Transverse colon (tissue), 4 donors: Measurements from ENCODE around the gene CCDC7. TPM values are rescaled to one million over a fixed set of nuclear protein-coding genes. Genes with fewer than 3 reads are reported as not detected.

Experiments
- DNase-seq: peaks from one replicate; pipeline ENCODE4 v3.0.0-alpha.2; 2019
- H3K27ac ChIP-seq, 4 donors: fragments of 200-600 bp; sonication (generic); 2 replicates each; pipeline ENCODE4 v1.5.1; 2016 to 2018; ENCODE audit warnings: inconsistent platforms in 4 of 4
- H3K27me3 ChIP-seq: fragments of 200-600 bp; sonication (generic); 2 replicates; pipeline ENCODE4 v1.5.1; 2017; ENCODE audit warnings: inconsistent platforms
- H3K36me3 ChIP-seq, 4 donors: fragments of 200-600 bp; sonication (generic); 2 replicates each; pipeline ENCODE4 v1.5.1; 2017 to 2019; ENCODE audit warnings: inconsistent platforms in 4 of 4
- H3K4me1 ChIP-seq, 4 donors: fragments of 200-600 bp; sonication (generic); 2 replicates each; pipeline ENCODE4 v1.5.1; 2017 to 2020; ENCODE audit warnings: inconsistent platforms in 4 of 4
- H3K4me3 ChIP-seq, 4 donors: fragments of 200-600 bp; sonication (generic); 1 replicate in 1 of 4; 2 replicates in 3 of 4; pipeline versions ENCODE4 v1.5.1 to v1.6.1; 2017 to 2019; ENCODE audit warnings: inconsistent platforms in 4 of 4
- H3K9me3 ChIP-seq, 2 donors: fragments of 200-600 bp; sonication (generic); 2 replicates each; pipeline ENCODE4 v1.5.1; 2017 to 2019; ENCODE audit warnings: inconsistent platforms in 2 of 2
- CTCF ChIP-seq, 5 experiments: fragments of 200-600 bp in 3 of 5; fragments of 450-650 bp in 2 of 5; sonication (generic) in 3 of 5; IDR thresholded peaks; 1 replicate in 2 of 5; 2 replicates in 3 of 5; pipeline ENCODE4 v1.5.1; 2016 to 2017; ENCODE audit warnings: antibody characterized with exemption in 5 of 5, inconsistent platforms in 3 of 5, mild to moderate bottlenecking in 2 of 5, moderate library complexity in 1 of 5
- EP300 ChIP-seq: sonication (generic); formaldehyde crosslinking; IDR thresholded peaks from one replicate; pipeline ENCODE4 v1.6.1; 2017; ENCODE audit warnings: antibody characterized with exemption, low read depth
- POLR2A ChIP-seq: fragments of 450-650 bp; IDR thresholded peaks from one replicate; pipeline ENCODE4 v1.6.1; 2016; ENCODE audit warnings: antibody characterized with exemption, mild to moderate bottlenecking, moderate library complexity
- POLR2AphosphoS5 ChIP-seq, 3 donors: sonication (generic); formaldehyde crosslinking; IDR thresholded peaks; one replicate each; pipeline ENCODE4 v1.6.1; 2016; ENCODE audit warnings: antibody characterized with exemption in 3 of 3
- WGBS, 2 donors: methylation state at CpG; one replicate each; pipeline ENCODE4 v1.1.5; 2018; ENCODE audit warnings: low coverage in 1 of 2; 5-methylcytosine and 5-hydroxymethylcytosine counted together
- in situ Hi-C, 4 donors: fragments of 200-750 bp; cut with MboI; loops; one replicate each; pipeline versions ENCODE4 v1.15.0 to v1.15.1; 2017; ENCODE audit warnings: low sequenced_read_pairs in 3 of 4, low pct_ligation_motif_present in 1 of 4, low pct_unique_long_range_greater_than_20kb in 1 of 4
- intact Hi-C: fragments of 100-400 bp; cut with DNase I; formaldehyde crosslinking; loops from one replicate; pipeline ENCODE4 v1.15.1; 2023; ENCODE audit warnings: low total_unique reads
- total RNA-seq, 4 donors: library from RNA; depleted of rRNA; stranded (reverse); fragments of >200 nt; gene quantifications; one replicate each; pipeline ENCODE4 v1.1.0, GENCODE V29; 2016

CCDC7 gene
- total RNA-seq, 4 donors from 2014 or later = 4.8 to 17.6 (median 13.3) TPM

GRCh38 chr10:32887481-32887880 is 441.5 kb downstream of the CCDC7 start:
- no peak overlapping the region for H3K27ac ChIP-seq
- H3K36me3 ChIP-seq = no peaks in the 10 kb centered on the region
- intact Hi-C loops = no loop called here
- no peak overlapping the region for H3K4me3 ChIP-seq
- TF ChIP-seq POLR2AphosphoS5 (IDR thresholded peaks at IDR 0.05) (no peak), EP300 (no peak), POLR2A (no peak), CTCF (IDR thresholded peaks at IDR 0.05) (no peak)
- H3K27me3 ChIP-seq = no peaks in the 10 kb centered on the region
- H3K4me1 ChIP-seq = no peaks in the 10 kb centered on the region
- 82 to 100% methylated on average over 1 to 7 of the region's 7 CpGs for WGBS, 2 donors
- DNase-seq = no peak
- in situ Hi-C loops = no loop called here
- no peaks in the 10 kb centered on the region for H3K9me3 ChIP-seq

- no peaks in the 10 kb centered on the region for H3K4me1 ChIP-seq
- in situ Hi-C loops = no loop called here
- 90 to 94% methylated on average over 6 to 11 of the region's 11 CpGs for WGBS, 2 donors
These were observed 442.4 kb downstream of the CCDC7 start for GRCh38 chr10:32888161-32888927.

GRCh38 chr10:32889631-32890212 is 443.8 kb downstream of the CCDC7 start:
- no peaks in the 10 kb centered on the region for H3K36me3 ChIP-seq
- WGBS, 2 donors = 96 to 100% methylated on average over 1 of the region's 1 CpG
- H3K27me3 ChIP-seq = no peaks in the 10 kb centered on the region
- H3K9me3 ChIP-seq = no peaks in the 10 kb centered on the region
- TF ChIP-seq POLR2A (no peak), EP300 (no peak), CTCF (IDR thresholded peaks at IDR 0.05) (no peak), POLR2AphosphoS5 (IDR thresholded peaks at IDR 0.05) (no peak)
- no peak overlapping the region for H3K27ac ChIP-seq
- in situ Hi-C loops (no loop called here), intact Hi-C loops (loop anchor here (5.0 kb wide), 1 partner anchor 862 kb away; no protein-coding TSS in a partner anchor)
- H3K4me3 ChIP-seq = no peak overlapping the region
- no peaks in the 10 kb centered on the region for H3K4me1 ChIP-seq
- DNase-seq = no peak

More at GRCh38 chr10:32888161-32888927, 442.4 kb downstream of the CCDC7 start:
- no peak for DNase-seq
- Histone ChIP-seq H3K27ac (no peak overlapping the region), H3K27me3 (no peaks in the 10 kb centered on the region), H3K4me3 (no peak overlapping the region), H3K9me3 (no peaks in the 10 kb centered on the region), H3K36me3 (no peaks in the 10 kb centered on the region)
- intact Hi-C loops = no loop called here
- TF ChIP-seq POLR2A = no peak
- no peak for TF ChIP-seq CTCF (IDR thresholded peaks at IDR 0.05)
- no peak for TF ChIP-seq POLR2AphosphoS5 (IDR thresholded peaks at IDR 0.05)
- no peak for TF ChIP-seq EP300

GRCh38 chr10:32890444-32890843 is 444.5 kb downstream of the CCDC7 start:
- WGBS, 2 donors = 89 to 94% methylated on average over 3 of the region's 3 CpGs
- no peak overlapping the region for H3K4me3 ChIP-seq
- TF ChIP-seq CTCF (IDR thresholded peaks at IDR 0.05) (no peak), POLR2AphosphoS5 (IDR thresholded peaks at IDR 0.05) (no peak), POLR2A (no peak), EP300 (no peak)
- in situ Hi-C loops = no loop called here
- peaks cover 0 to 2% (median 0%) of the 10 kb centered on the region in 4 donors for H3K36me3 ChIP-seq
- no peak for DNase-seq
- H3K4me1 ChIP-seq = no peaks in the 10 kb centered on the region
- H3K27me3 ChIP-seq = no peaks in the 10 kb centered on the region
- intact Hi-C loops = loop anchor here (5.0 kb wide), 1 partner anchor 863 kb away; no protein-coding TSS in a partner anchor
- no peaks in the 10 kb centered on the region for H3K9me3 ChIP-seq
- no peak overlapping the region for H3K27ac ChIP-seq
